IPS-18c (cell line): ENCODE results near the gene MMADHC.

Source experiments
- H3K4me3 ChIP-seq: 2 replicates; pipeline ENCODE4 v1.7.0; 2013; ENCODE audit warnings: low read depth, mild to moderate bottlenecking, low read length, moderate library complexity; ENCODE audit not compliant: insufficient read depth
- H3K9me3 ChIP-seq: one replicate; pipeline ENCODE4 v1.6.1; 2013; ENCODE audit warnings: mild to moderate bottlenecking, low read length, moderate library complexity; ENCODE audit not compliant: control insufficient read depth, insufficient read depth

The MMADHC gene

GRCh38 chr2:149597668-149598326 is 10.2 kb upstream of the MMADHC start:
- Histone ChIP-seq H3K4me3 (no peak overlapping the region), H3K9me3 (no peaks in the 10 kb centered on the region)

- H3K4me3 ChIP-seq = no peak overlapping the region
- H3K9me3 ChIP-seq = no peaks in the 10 kb centered on the region
These were observed 9.6 kb upstream of the MMADHC start for GRCh38 chr2:149597050-149597667.

- H3K4me3 ChIP-seq = no peak overlapping the region
- no peaks in the 10 kb centered on the region for H3K9me3 ChIP-seq
These were observed 8.9 kb upstream of the MMADHC start for GRCh38 chr2:149596471-149596870.

- Histone ChIP-seq H3K4me3 (no peak overlapping the region), H3K9me3 (no peaks in the 10 kb centered on the region)
These were observed 7.7 kb upstream of the MMADHC start for GRCh38 chr2:149595056-149595963.

GRCh38 chr2:149594411-149594810 is 6.8 kb upstream of the MMADHC start:
- H3K4me3 ChIP-seq = no peak overlapping the region
- no peaks in the 10 kb centered on the region for H3K9me3 ChIP-seq

- H3K9me3 ChIP-seq = no peaks in the 10 kb centered on the region
- peak overlapping the region; percentile 91; the same call in 1 of the 2 replicates for H3K4me3 ChIP-seq
These were observed 444 bp upstream of the MMADHC start for GRCh38 chr2:149587950-149588487.

- H3K4me3 ChIP-seq = peak overlapping the region; percentile 91
- H3K9me3 ChIP-seq = no peaks in the 10 kb centered on the region
These were observed 716 bp downstream of the MMADHC start for GRCh38 chr2:149586898-149587219.

- H3K9me3 ChIP-seq = no peaks in the 10 kb centered on the region
- H3K4me3 ChIP-seq = peak overlapping the region; percentile 16; the same call in 1 of the 2 replicates
These were observed 1.5 kb downstream of the MMADHC start for GRCh38 chr2:149586063-149586462.

- no peak overlapping the region for H3K4me3 ChIP-seq
- no peaks in the 10 kb centered on the region for H3K9me3 ChIP-seq
These were observed 2.2 kb downstream of the MMADHC start for GRCh38 chr2:149585166-149585885.

GRCh38 chr2:149579972-149580882 is 7.3 kb downstream of the MMADHC start:
- Histone ChIP-seq H3K9me3 (no peaks in the 10 kb centered on the region), H3K4me3 (no peak overlapping the region)

- no peak overlapping the region for H3K4me3 ChIP-seq
- H3K9me3 ChIP-seq = no peaks in the 10 kb centered on the region
These were observed 10.3 kb downstream of the MMADHC start for GRCh38 chr2:149577269-149577668.

GRCh38 chr2:149575752-149576151 is 11.8 kb downstream of the MMADHC start:
- Histone ChIP-seq H3K9me3 (no peaks in the 10 kb centered on the region), H3K4me3 (no peak overlapping the region)

- Histone ChIP-seq H3K9me3 (no peaks in the 10 kb centered on the region), H3K4me3 (no peak overlapping the region)
These were observed 12.3 kb downstream of the MMADHC start for GRCh38 chr2:149575277-149575676.

GRCh38 chr2:149573760-149574159 is 13.8 kb downstream of the MMADHC start:
- Histone ChIP-seq H3K9me3 (no peaks in the 10 kb centered on the region), H3K4me3 (no peak overlapping the region)

GRCh38 chr2:149572102-149572953 is 15.2 kb downstream of the MMADHC start:
- Histone ChIP-seq H3K4me3 (no peak overlapping the region), H3K9me3 (no peaks in the 10 kb centered on the region)
